Activated T-cell treated with anti-CD3 and anti-CD28 coated beads, Interleukin-2, amount 50 U/mL, for 48 hours (primary cell): ENCODE measurements around the gene MRPL22.
A peak's percentile ranks its signal among the peaks of the same experiment; 100 is the strongest.
"Not testable (repeated sequence)": the region's sequence is repeated elsewhere in the genome, so short reads cannot be mapped to it uniquely, and the experiment has no call there.

Source experiments
- DNase-seq, 2 experiments: peaks; one replicate each; pipeline ENCODE4 v3.0.0-alpha.2; 2020

MRPL22 gene

GRCh38 chr5:154999865-155000264, 59.0 kb downstream of the MRPL22 start:
- DNase-seq: no peak

GRCh38 chr5:155001523-155001922, 60.6 kb downstream of the MRPL22 start:
- no peak for DNase-seq

DNA sequence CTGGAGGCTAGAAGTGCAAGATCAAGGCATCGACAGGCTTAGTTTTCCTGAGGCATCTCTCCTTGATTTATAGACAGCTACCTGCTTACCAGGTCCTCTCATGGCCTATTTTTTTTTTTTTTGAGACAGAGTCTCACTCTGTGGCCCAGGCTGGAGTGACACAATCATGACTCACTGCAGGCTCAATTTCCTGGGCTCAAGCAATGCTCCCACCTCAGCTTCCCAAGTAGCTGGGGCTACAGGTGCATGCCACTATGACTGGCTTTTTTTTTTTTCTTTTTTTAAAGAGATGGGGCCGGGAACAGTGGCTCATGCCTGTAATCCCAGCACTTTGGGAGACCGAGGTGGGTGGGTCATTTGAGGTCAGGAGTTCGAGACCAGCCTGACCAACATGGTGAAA, 61.8 kb downstream of the MRPL22 start:
- not testable (repeated sequence) for DNase-seq

DNA sequence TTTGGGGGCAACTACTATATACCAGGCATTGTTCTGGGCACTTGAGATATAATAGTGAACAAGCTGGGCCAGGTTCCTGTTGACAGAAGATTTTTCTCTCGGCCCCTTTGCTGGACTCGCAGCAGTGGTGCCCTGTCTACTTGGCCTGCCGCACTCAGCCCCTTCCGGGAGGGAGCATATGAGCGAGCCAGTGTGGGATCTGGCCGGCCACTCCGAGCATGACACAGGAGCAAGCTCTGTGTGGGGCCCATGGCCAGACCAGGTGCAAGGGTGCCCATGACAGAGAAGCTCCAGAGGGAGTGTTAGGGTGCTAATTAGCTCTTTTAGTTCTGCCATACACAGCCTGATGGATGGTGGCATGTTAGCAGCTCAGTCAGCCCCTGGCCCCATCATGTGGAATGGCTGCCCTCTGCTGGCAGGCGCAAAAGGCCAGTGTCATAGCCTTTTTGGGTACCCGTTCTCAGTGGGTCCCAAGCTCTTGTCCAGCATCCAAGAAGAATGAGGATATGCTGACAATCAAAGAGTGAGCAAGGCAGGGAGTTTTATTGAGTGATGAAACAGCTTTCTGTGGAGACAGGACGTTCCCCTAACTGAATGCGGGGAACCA, 63.4 kb downstream of the MRPL22 start:
- peak; percentile 29 to 39 for DNase-seq

DNA sequence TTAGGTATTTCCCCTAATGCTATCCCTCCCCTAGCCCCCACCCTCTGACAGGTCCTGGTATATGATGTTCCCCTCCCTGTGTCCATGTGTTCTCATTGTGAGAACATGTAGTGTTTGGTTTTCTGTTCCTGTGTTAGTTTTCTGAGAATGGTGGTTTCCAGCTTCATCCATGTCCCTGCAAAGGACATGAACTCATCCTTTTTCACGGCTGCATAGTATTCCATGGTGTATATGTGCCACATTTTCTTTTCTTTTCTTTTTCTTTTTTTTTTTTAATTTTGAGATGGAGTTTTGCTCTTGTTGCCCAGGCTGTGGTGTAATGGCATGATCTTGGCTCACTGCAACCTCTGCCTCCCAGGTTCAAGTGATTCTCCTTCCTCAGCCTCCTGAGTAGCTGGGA, 65.4 kb downstream of the MRPL22 start:
- DNase-seq: not testable (repeated sequence)

GRCh38 chr5:155008669-155009068, 67.8 kb downstream of the MRPL22 start:
- no peak for DNase-seq

DNA sequence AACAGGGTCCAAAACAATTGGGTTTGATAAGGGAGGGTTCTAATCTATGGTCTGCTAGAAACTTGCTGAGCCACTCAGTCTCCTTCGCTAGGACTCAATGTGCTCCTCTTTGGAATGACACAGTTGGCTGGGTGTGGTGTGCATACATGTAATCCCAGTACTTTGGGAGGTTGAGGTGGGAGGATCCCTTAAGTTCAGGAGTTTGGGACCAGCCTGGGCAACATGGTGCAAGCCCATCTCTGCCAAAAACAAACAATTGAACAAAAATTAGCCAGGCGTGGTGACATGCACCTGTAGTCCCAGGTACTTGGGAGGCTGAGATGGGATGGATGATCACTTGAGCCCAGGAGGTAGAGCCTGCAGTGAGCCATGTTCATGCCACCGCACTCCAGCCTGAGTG, 70.0 kb downstream of the MRPL22 start:
- DNase-seq: no peak

GRCh38 chr5:155013526-155013925, 72.7 kb downstream of the MRPL22 start, which contains the start of gene KIF4B:
Gene KIF4B, plus strand, starts transcription at chr5:155013755. Its CDS starts 105 bp downstream, at chr5:155013860.
- no peak for DNase-seq

- no peak for DNase-seq
Observed at GRCh38 chr5:155015239-155015638, 74.4 kb downstream of the MRPL22 start.

DNA sequence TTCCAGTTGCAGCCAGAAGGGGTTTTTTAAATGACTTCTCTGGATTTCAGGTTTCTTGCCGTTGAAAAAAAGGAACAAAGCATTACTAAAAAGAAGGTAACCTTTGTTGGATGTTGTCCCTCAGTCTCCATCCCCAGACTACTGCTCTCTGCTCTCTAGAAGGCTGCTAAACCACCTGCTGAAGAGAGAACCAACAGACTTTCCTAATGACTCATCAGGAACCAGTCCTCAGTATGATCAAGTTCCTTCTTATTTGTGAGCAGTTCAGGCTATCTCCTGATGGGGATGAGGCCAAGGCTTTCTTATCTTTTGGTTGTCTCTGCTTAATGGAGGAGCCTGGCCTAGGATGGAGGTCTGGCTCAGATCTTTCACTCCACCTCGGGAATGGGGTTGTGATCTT, 76.7 kb downstream of the MRPL22 start:
- DNase-seq: no peak
